Fibroblast of lung (primary cell): ENCODE results near the gene RIN3. TPM values are rescaled to one million over a fixed set of nuclear protein-coding genes. Genes with fewer than 3 reads are reported as not detected.

Source experiments
- DNase-seq, 2 donors: peaks; one replicate each; pipeline versions ENCODE4 v3.0.0 to v3.0.0-alpha.2; 2010; ENCODE audit warnings: low read depth in 2 of 2
- H2AFZ ChIP-seq: 2 replicates; pipeline ENCODE4 v1.5.1; 2012; ENCODE audit warnings: low read length, control low read depth, inconsistent platforms
- H3K27ac ChIP-seq: 2 replicates; pipeline ENCODE4 v1.5.1; 2011; ENCODE audit warnings: low read length, control low read depth; ENCODE audit not compliant: insufficient read depth
- H3K27me3 ChIP-seq: 2 replicates; pipeline ENCODE4 v1.5.1; 2011; ENCODE audit warnings: mild to moderate bottlenecking, low read length; ENCODE audit not compliant: control insufficient read depth, insufficient read depth
- H3K36me3 ChIP-seq: 2 replicates; pipeline ENCODE4 v1.5.1; 2011; ENCODE audit warnings: low read length; ENCODE audit not compliant: control insufficient read depth, insufficient read depth
- H3K4me1 ChIP-seq: 2 replicates; pipeline ENCODE4 v1.5.1; 2011; ENCODE audit warnings: low read length; ENCODE audit not compliant: control insufficient read depth, insufficient read depth; ENCODE audit errors: extremely low read depth
- H3K4me2 ChIP-seq: 2 replicates; pipeline ENCODE4 v1.5.1; 2011; ENCODE audit warnings: low read length, control low read depth; ENCODE audit not compliant: insufficient read depth; ENCODE audit errors: extremely low read depth
- H3K4me3 ChIP-seq, 4 experiments: fragments of 200-600 bp in 1 of 4; sonication (generic) in 1 of 4; replicated peaks in 1 of 4; 2 replicates each; pipeline ENCODE4 v1.5.1; 2011 to 2016; ENCODE audit warnings: low read length in 4 of 4, low read depth in 3 of 4, mild to moderate bottlenecking in 3 of 4, control low read depth in 2 of 4, inconsistent platforms in 1 of 4, mixed read lengths in 1 of 4; ENCODE audit not compliant: insufficient read depth in 1 of 4; ENCODE audit errors: control extremely low read depth in 1 of 4
- H3K79me2 ChIP-seq: 2 replicates; pipeline ENCODE4 v1.5.1; 2012; ENCODE audit warnings: mild to moderate bottlenecking, low read length, inconsistent platforms; ENCODE audit not compliant: control insufficient read depth, insufficient read depth
- H3K9ac ChIP-seq: 2 replicates; pipeline ENCODE4 v1.5.1; 2011; ENCODE audit warnings: mild to moderate bottlenecking, low read length, control low read depth; ENCODE audit not compliant: insufficient read depth
- H3K9me3 ChIP-seq: 2 replicates; pipeline ENCODE4 v1.5.1; 2012; ENCODE audit warnings: low read depth, low read length; ENCODE audit not compliant: control insufficient read depth, insufficient read depth
- H4K20me1 ChIP-seq: 2 replicates; pipeline ENCODE4 v1.5.1; 2011; ENCODE audit warnings: low read length; ENCODE audit not compliant: control insufficient read depth, insufficient read depth; ENCODE audit errors: extremely low read depth
- EZH2 ChIP-seq: IDR thresholded peaks from 2 replicates; pipeline ENCODE4 v1.5.1; 2012; ENCODE audit warnings: low read length, control low read depth, mild to moderate bottlenecking; ENCODE audit errors: missing control alignments
- polyA plus RNA-seq, 2 donors: library from polyadenylated mRNA; depleted of rRNA in 1 of 2; stranded (reverse) in 1 of 2; unstranded in 1 of 2; fragments of >200 nt; gene quantifications; 2 replicates each; pipeline ENCODE4 v1.2.1, GENCODE V29; 2011 to 2012; ENCODE audit warnings: missing spikeins in 1 of 2
- total RNA-seq: library from RNA; depleted of rRNA; stranded (reverse); fragments of >200 nt; gene quantifications from 2 replicates; pipeline ENCODE4 v1.2.1, GENCODE V29; 2014
- TF ChIP-seq, protein P1 (sequence below), 2 donors: IDR thresholded peaks in 1 of 2; conservative IDR thresholded peaks in 1 of 2; 1 replicate in 1 of 2; 2 replicates in 1 of 2; pipeline ENCODE4 v1.5.1; 2011 to 2012; ENCODE audit warnings: low read length in 2 of 2, control low read depth in 1 of 2, inconsistent platforms in 1 of 2, low read depth in 1 of 2, mild to moderate bottlenecking in 1 of 2

The RIN3 gene
- total and polyA plus RNA-seq, 2 donors (not counting 1 experiment from before 2014, with no cell fraction given) = 8.9 to 9.2 TPM

DNA sequence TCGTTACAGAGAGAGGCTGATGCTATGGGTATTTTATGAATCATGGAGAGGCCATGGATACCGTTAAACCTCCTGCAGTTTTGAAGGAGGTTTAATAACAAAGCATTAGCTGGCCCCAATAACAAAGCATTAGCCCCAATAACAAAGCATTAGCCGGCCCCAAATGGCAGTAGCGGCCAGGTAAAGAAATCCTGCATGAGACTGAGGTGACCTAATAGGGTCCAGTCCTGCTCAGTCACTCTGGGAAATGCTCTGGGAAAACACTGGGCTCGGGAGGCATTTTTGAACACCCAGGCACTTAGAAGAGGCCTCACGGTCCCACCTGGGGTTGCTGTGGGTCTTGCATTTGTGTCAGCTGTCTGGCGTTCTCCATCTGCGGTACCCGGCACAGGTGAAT, 776 bp upstream of the RIN3 start:
- DNase-seq = no peak
- Histone ChIP-seq H3K9ac (peak overlapping the region; percentile 95), H3K79me2 (peaks cover 37% of the 10 kb centered on the region), H4K20me1 (no peaks in the 10 kb centered on the region), H3K4me3 (peak overlapping the region in 3 of 4 experiments; percentile 80 to 88 (median 83)), H2AFZ (peak overlapping the region; percentile 72), H3K4me2 (peak overlapping the region; percentile 97), H3K27ac (peak overlapping the region; percentile 83), H3K27me3 (no peaks in the 10 kb centered on the region), H3K36me3 (no peaks in the 10 kb centered on the region), H3K4me1 (peaks cover 11% of the 10 kb centered on the region), H3K9me3 (no peaks in the 10 kb centered on the region)
- no peak for TF ChIP-seq EZH2
- TF ChIP-seq, protein P1, sequence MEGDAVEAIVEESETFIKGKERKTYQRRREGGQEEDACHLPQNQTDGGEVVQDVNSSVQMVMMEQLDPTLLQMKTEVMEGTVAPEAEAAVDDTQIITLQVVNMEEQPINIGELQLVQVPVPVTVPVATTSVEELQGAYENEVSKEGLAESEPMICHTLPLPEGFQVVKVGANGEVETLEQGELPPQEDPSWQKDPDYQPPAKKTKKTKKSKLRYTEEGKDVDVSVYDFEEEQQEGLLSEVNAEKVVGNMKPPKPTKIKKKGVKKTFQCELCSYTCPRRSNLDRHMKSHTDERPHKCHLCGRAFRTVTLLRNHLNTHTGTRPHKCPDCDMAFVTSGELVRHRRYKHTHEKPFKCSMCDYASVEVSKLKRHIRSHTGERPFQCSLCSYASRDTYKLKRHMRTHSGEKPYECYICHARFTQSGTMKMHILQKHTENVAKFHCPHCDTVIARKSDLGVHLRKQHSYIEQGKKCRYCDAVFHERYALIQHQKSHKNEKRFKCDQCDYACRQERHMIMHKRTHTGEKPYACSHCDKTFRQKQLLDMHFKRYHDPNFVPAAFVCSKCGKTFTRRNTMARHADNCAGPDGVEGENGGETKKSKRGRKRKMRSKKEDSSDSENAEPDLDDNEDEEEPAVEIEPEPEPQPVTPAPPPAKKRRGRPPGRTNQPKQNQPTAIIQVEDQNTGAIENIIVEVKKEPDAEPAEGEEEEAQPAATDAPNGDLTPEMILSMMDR (conservative IDR thresholded peaks at IDR 0.05 in 1 of 2, IDR thresholded peaks at IDR 0.05 in 1 of 2; ENCODE audit: low read depth in 1 of 2, low read length in 2 of 2) = no peak

DNA sequence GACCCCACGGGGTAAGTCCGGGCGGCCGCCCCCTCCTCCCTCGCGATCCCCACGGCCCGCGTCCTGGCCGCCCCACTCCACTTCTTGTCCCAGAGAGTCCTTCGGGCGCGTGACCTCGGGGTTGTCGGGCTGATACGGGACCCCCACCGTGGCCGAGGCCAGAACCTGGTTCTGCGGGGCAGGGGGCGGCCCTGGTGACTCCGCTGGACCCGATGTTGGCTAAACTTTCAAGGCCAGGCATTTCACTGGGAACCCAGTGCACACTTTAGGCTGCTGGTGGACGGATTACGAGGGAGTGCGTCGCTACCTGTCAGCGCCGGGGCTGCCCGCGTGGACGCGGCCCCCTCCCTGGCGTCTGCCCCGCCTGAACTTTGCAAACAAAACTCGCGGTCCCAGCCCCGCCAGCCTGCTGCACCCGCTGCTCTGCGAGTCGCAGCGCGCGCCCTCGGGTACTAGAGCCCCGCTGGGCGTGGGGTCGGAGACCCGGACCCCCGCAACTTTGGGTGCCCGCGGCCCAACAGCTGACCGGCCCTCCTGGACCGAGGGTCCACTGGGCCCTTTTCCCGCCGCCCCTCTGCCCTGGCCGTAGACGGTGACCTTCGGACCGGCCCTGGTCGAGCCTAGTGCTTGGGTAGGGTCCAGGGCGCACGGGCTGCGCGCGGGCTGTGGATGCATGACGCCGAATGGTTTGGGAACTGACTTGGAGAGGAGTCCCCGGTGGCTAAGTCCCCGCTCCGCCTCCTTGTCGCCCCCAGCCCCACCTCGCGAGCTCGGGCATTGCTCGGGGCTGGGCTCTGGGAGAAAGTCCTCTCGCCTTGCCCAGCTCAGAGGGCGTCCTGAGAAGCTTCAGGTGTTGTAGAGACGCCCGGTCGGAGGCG, 624 bp downstream of the RIN3 start:
- no peaks in the 10 kb centered on the region for H3K9me3 ChIP-seq
- peak; percentile 36 to 52 for DNase-seq
- no peaks in the 10 kb centered on the region for H3K27me3 ChIP-seq
- H3K4me2 ChIP-seq = peak overlapping the region; percentile 97
- peak overlapping the region; percentile 57 for H2AFZ ChIP-seq
- peaks cover 48% of the 10 kb centered on the region for H3K79me2 ChIP-seq
- H3K4me1 ChIP-seq = peaks cover 11% of the 10 kb centered on the region
- peak overlapping the region; percentile 83 for H3K27ac ChIP-seq
- H3K9ac ChIP-seq = peak overlapping the region; percentile 95
- TF ChIP-seq, protein P1 (conservative IDR thresholded peaks at IDR 0.05 in 1 of 2, IDR thresholded peaks at IDR 0.05 in 1 of 2; ENCODE audit: low read depth in 1 of 2, low read length in 2 of 2) = no peak
- no peak for TF ChIP-seq EZH2
- peak overlapping the region; percentile 60 to 88 (median 82) for H3K4me3 ChIP-seq
- H3K36me3 ChIP-seq = no peaks in the 10 kb centered on the region
- no peaks in the 10 kb centered on the region for H4K20me1 ChIP-seq

DNA sequence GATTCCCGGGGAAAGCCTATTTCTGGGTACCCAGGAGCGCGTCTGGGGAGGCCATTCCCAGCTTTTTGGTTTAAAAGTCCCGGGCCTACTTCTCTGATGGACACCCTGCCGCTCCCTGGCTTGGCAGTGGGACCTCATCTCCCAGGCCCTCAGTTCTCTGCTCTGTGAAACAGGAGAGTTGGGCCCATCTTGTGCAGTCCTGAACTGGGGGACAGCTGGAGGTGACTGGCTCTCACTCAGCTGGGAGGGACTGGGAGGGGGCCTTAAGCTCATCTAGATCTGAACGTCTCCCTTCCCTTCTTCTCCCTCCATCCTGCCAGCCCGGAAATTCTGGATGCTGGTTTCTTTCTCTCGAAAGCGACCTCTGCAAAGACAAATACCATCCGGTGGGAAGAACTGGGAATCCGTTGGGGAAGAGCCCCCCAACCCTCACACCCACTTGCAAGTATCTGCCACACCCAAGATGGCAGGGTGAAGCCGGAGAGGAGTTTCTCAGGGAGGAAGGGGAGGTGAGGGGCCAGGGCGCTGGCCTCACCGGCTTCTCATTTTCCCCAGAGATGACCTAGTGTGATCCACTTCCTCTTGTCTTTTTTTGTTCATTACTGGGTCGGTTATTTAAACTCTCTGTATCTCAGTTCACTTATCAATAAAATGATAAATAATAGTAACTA, 1.4 kb downstream of the RIN3 start:
- Histone ChIP-seq H3K9ac (peak overlapping the region; percentile 95), H2AFZ (no peak overlapping the region), H3K4me1 (peaks cover 11% of the 10 kb centered on the region), H3K9me3 (no peaks in the 10 kb centered on the region), H3K27ac (peak overlapping the region; percentile 83), H4K20me1 (no peaks in the 10 kb centered on the region), H3K27me3 (no peaks in the 10 kb centered on the region), H3K4me2 (peak overlapping the region; percentile 97), H3K79me2 (peaks cover 55% of the 10 kb centered on the region), H3K4me3 (peak overlapping the region; percentile 60 to 88 (median 82)), H3K36me3 (no peaks in the 10 kb centered on the region)
- DNase-seq = no peak
- TF ChIP-seq EZH2 = no peak
- TF ChIP-seq, protein P1 (conservative IDR thresholded peaks at IDR 0.05 in 1 of 2, IDR thresholded peaks at IDR 0.05 in 1 of 2; ENCODE audit: low read depth in 1 of 2, low read length in 2 of 2) = no peak
